GM12865 (cell line): Measurements from ENCODE around the gene BABAM1.
A peak's percentile ranks its signal among the peaks of the same experiment; 100 is the strongest.

Experiments used
- DNase-seq: peaks from one replicate; pipeline ENCODE4 v3.0.0; 2010; ENCODE audit warnings: low read depth
- H3K4me3 ChIP-seq: 2 replicates; pipeline ENCODE4 v1.5.1; 2011; ENCODE audit warnings: mild to moderate bottlenecking, low read depth, low read length, control low read depth
- CTCF ChIP-seq: IDR thresholded peaks from 2 replicates; pipeline ENCODE4 v1.5.1; 2011; ENCODE audit warnings: low read length, control low read depth, low read depth, inconsistent platforms; ENCODE audit not compliant: insufficient read depth; ENCODE audit errors: missing control alignments

The BABAM1 gene

GRCh38 chr19:17296273-17296672, 29.0 kb downstream of the BABAM1 start:
- DNase-seq: no peak
- no peak overlapping the region for H3K4me3 ChIP-seq
- no peak for TF ChIP-seq CTCF

GRCh38 chr19:17296976-17297375, 29.7 kb downstream of the BABAM1 start:
- no peak for DNase-seq
- no peak overlapping the region for H3K4me3 ChIP-seq
- no peak for TF ChIP-seq CTCF

GRCh38 chr19:17300992-17301619, 33.9 kb downstream of the BABAM1 start:
- TF ChIP-seq CTCF: no peak
- no peak for DNase-seq

GRCh38 chr19:17302391-17303166, 35.3 kb downstream of the BABAM1 start:
- H3K4me3 ChIP-seq: peak overlapping the region; percentile 82
- no peak for DNase-seq
- no peak for TF ChIP-seq CTCF

More at GRCh38 chr19:17300992-17301619, 33.9 kb downstream of the BABAM1 start:
- H3K4me3 ChIP-seq: no peak overlapping the region

GRCh38 chr19:17303167-17303939, 36.1 kb downstream of the BABAM1 start, which contains the start of gene ABHD8:
Gene ABHD8, minus strand, starts transcription at chr19:17303425. Its CDS starts 1,809 bp downstream, at chr19:17301616.
- peak; percentile 98 for DNase-seq
- peak within 1 kb of the TSS; percentile 82 for H3K4me3 ChIP-seq
- peak; percentile 36 for TF ChIP-seq CTCF

- no peak for DNase-seq
- no peak for TF ChIP-seq CTCF
- H3K4me3 ChIP-seq: no peak overlapping the region
Measured at GRCh38 chr19:17303940-17304267, 36.7 kb downstream of the BABAM1 start.
